SK-N-SH (cell line): ENCODE data around the gene TMEM131.

Experiments used
- CHD2 ChIP-seq: fragments of 150-350 bp; IDR thresholded peaks from 2 replicates; pipeline ENCODE4 v1.6.1; 2018; ENCODE audit warnings: low read length; ENCODE audit not compliant: partially characterized antibody
- CTCF ChIP-seq: fragments of 200-600 bp; sonication (generic); IDR thresholded peaks from 2 replicates; pipeline ENCODE4 v1.6.1; 2017; ENCODE audit warnings: antibody characterized with exemption, mild to moderate bottlenecking, moderate library complexity
- RAD21 ChIP-seq: IDR thresholded peaks from 2 replicates; pipeline ENCODE4 v1.6.1; 2012; ENCODE audit warnings: mild to moderate bottlenecking, low read length
- SIN3A ChIP-seq: IDR thresholded peaks from 2 replicates; pipeline ENCODE4 v1.6.1; 2012; ENCODE audit warnings: low read depth, mild to moderate bottlenecking, low read length, moderate library complexity, borderline replicate concordance
- SMC3 ChIP-seq: IDR thresholded peaks from 2 replicates; pipeline ENCODE4 v1.6.1; 2012; ENCODE audit warnings: low read depth, low read length, improper control_type of control experiment

- TF ChIP-seq SMC3 (no peak), CTCF (no peak), RAD21 (no peak), SIN3A (no peak), CHD2 (no peak)
These were observed 150.6 kb downstream of the TMEM131 start for GRCh38 chr2:97845133-97845532.
